ENCODE results near the gene TMED9.
"Not testable (repeated sequence)": the region's sequence is repeated elsewhere in the genome, so short reads cannot be mapped to it uniquely, and the experiment has no call there.

TMED9 gene

GRCh38 chr5:177592010-177592834 lies at the start of gene TMED9:
TSS of gene TMED9 (plus strand) at chr5:177592203. CDS start at chr5:177592215, 12 bp downstream.
- DNase-seq: peak; percentile 49 to 79

GRCh38 chr5:177542816-177543465 lies 49.1 kb upstream of the TMED9 start:
- no peak for DNase-seq

- peak; percentile 74 to 77 for DNase-seq
Measured at GRCh38 chr5:177545487-177546257, 46.3 kb upstream of the TMED9 start.

GRCh38 chr5:177546258-177546741 lies 45.7 kb upstream of the TMED9 start:
- DNase-seq: peak; percentile 53 to 60

GRCh38 chr5:177547736-177548135 lies 44.3 kb upstream of the TMED9 start:
- DNase-seq: no peak

- DNase-seq: no peak
Measured at GRCh38 chr5:177548495-177548894, 43.5 kb upstream of the TMED9 start.

GRCh38 chr5:177550122-177550521 lies 41.9 kb upstream of the TMED9 start:
- DNase-seq: no peak

- DNase-seq: peak; percentile 17 to 23
Measured at GRCh38 chr5:177552839-177553455, 39.1 kb upstream of the TMED9 start.

GRCh38 chr5:177553671-177554429 lies 38.2 kb upstream of the TMED9 start:
- peak in 1 of 2 experiments; percentile 1 for DNase-seq

- peak; percentile 77 to 78 for DNase-seq
Measured at GRCh38 chr5:177554474-177555111, 37.4 kb upstream of the TMED9 start, which contains the start of gene FAM193B. TSS of gene FAM193B (minus strand) at chr5:177554563. CDS start at chr5:177554458, 105 bp downstream.

- DNase-seq: no peak
Measured at GRCh38 chr5:177555228-177555627, 36.8 kb upstream of the TMED9 start.

- no peak for DNase-seq
Measured at GRCh38 chr5:177555665-177556064, 36.3 kb upstream of the TMED9 start.

GRCh38 chr5:177557041-177557647 lies 34.9 kb upstream of the TMED9 start:
- no peak for DNase-seq

GRCh38 chr5:177557796-177558195 lies 34.2 kb upstream of the TMED9 start:
- no peak for DNase-seq

- DNase-seq: not testable (repeated sequence)
Measured at GRCh38 chr5:177559446-177559941, 32.5 kb upstream of the TMED9 start.

GRCh38 chr5:177565046-177565445 lies 27.0 kb upstream of the TMED9 start:
- no peak for DNase-seq

GRCh38 chr5:177568326-177568725 lies 23.7 kb upstream of the TMED9 start:
- DNase-seq: no peak

GRCh38 chr5:177569894-177570293 lies 22.1 kb upstream of the TMED9 start:
- no peak for DNase-seq

- no peak for DNase-seq
Measured at GRCh38 chr5:177575488-177575887, 16.5 kb upstream of the TMED9 start.

GRCh38 chr5:177576169-177576568 lies 15.8 kb upstream of the TMED9 start:
- no peak for DNase-seq

- DNase-seq: no peak
Measured at GRCh38 chr5:177578316-177578715, 13.7 kb upstream of the TMED9 start.
